ENCODE data around the gene TMCO2. TPM values are rescaled to one million over a fixed set of nuclear protein-coding genes. Genes with fewer than 3 reads are reported as not detected.

Gene TMCO2
- total RNA-seq, 1 donor from 2014 or later: not detected

GRCh38 chr1:40241362-40241761, 6.4 kb upstream of the TMCO2 start:
- H3K27me3 ChIP-seq (ENCODE audit: control insufficient read depth, insufficient read depth, low read length): no peaks in the 10 kb centered on the region
- H3K36me3 ChIP-seq (ENCODE audit: control insufficient read depth, insufficient read depth, low read length): no peaks in the 10 kb centered on the region
- no peak for DNase-seq (ENCODE audit: low read depth)
- no peak overlapping the region for H3K4me3 ChIP-seq (ENCODE audit: low read depth, low read length)
- TF ChIP-seq, protein P1, sequence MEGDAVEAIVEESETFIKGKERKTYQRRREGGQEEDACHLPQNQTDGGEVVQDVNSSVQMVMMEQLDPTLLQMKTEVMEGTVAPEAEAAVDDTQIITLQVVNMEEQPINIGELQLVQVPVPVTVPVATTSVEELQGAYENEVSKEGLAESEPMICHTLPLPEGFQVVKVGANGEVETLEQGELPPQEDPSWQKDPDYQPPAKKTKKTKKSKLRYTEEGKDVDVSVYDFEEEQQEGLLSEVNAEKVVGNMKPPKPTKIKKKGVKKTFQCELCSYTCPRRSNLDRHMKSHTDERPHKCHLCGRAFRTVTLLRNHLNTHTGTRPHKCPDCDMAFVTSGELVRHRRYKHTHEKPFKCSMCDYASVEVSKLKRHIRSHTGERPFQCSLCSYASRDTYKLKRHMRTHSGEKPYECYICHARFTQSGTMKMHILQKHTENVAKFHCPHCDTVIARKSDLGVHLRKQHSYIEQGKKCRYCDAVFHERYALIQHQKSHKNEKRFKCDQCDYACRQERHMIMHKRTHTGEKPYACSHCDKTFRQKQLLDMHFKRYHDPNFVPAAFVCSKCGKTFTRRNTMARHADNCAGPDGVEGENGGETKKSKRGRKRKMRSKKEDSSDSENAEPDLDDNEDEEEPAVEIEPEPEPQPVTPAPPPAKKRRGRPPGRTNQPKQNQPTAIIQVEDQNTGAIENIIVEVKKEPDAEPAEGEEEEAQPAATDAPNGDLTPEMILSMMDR (IDR thresholded peaks at IDR 0.05; ENCODE audit: insufficient read depth, low read length, poor library complexity, severe bottlenecking): no peak

GRCh38 chr1:40243351-40243750, 4.4 kb upstream of the TMCO2 start:
- Histone ChIP-seq H3K4me3 (ENCODE audit: low read depth, low read length) (no peak overlapping the region), H3K27me3 (ENCODE audit: control insufficient read depth, insufficient read depth, low read length) (no peaks in the 10 kb centered on the region), H3K36me3 (ENCODE audit: control insufficient read depth, insufficient read depth, low read length) (no peaks in the 10 kb centered on the region)
- TF ChIP-seq, protein P1 (IDR thresholded peaks at IDR 0.05; ENCODE audit: insufficient read depth, low read length, poor library complexity, severe bottlenecking): no peak
- DNase-seq (ENCODE audit: low read depth): no peak

DNA sequence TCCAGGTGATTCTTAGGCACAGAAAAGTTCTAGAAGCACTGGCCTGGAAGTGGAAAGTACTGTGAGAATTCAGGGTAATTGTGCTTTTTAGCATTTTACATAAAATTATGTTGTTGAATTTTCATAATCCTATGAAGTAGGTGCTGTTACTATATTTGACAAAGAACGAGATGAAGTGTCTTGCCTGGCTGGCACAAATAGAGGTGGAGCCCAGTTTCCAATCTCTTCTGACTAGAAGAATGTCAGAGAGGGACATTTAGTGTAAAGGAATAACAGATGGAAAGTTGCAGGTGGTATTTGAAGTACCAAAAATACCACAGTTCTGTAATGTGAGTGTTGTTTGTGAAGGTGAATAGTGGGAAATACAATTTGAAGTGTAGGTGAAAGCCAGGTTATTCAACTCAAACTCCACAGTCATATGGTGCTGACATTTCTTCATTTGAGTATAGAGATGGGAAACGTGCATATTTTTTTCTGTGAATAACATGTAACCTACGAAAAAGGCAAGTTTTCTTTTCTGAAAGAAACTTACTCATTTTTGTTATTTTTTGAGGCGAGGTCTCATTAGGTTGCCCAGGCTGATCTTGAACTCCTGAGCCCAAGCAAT, 3.5 kb upstream of the TMCO2 start:
- Histone ChIP-seq H3K36me3 (ENCODE audit: control insufficient read depth, insufficient read depth, low read length) (no peaks in the 10 kb centered on the region), H3K27me3 (ENCODE audit: control insufficient read depth, insufficient read depth, low read length) (no peaks in the 10 kb centered on the region), H3K4me3 (ENCODE audit: low read depth, low read length) (no peak overlapping the region)
- TF ChIP-seq, protein P1 (IDR thresholded peaks at IDR 0.05; ENCODE audit: insufficient read depth, low read length, poor library complexity, severe bottlenecking): no peak
- no peak for DNase-seq (ENCODE audit: low read depth)

DNA sequence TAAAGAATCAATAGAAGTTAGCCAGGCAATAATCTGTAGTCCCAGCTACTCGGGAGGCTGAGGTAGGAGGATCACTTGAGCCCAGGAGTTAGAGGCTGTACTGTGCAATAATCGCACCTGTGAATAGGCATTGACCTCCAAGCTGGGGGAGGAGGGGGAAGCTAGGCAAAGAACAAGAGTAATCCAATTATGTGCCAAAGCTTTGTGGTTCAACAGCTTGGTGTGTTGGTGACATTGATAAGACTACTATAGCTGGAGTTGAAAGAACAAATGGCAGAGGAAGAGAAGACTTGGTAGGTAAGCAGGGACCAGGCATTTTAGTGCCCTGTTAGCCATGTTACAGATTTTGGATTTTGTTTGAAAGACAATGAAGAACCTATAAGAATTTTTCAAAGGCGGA, 2.1 kb upstream of the TMCO2 start:
- H3K36me3 ChIP-seq (ENCODE audit: control insufficient read depth, insufficient read depth, low read length): no peaks in the 10 kb centered on the region

GRCh38 chr1:40248412-40248811, 675 bp downstream of the TMCO2 start:
- no peaks in the 10 kb centered on the region for H3K36me3 ChIP-seq (ENCODE audit: control insufficient read depth, insufficient read depth, low read length)
- DNase-seq (ENCODE audit: low read depth): no peak
- TF ChIP-seq, protein P1 (IDR thresholded peaks at IDR 0.05; ENCODE audit: insufficient read depth, low read length, poor library complexity, severe bottlenecking): no peak
- no peaks in the 10 kb centered on the region for H3K27me3 ChIP-seq (ENCODE audit: control insufficient read depth, insufficient read depth, low read length)
- no peak overlapping the region for H3K4me3 ChIP-seq (ENCODE audit: low read depth, low read length)

More for the DNA sequence above, 2.1 kb upstream of the TMCO2 start:
- TF ChIP-seq, protein P1 (IDR thresholded peaks at IDR 0.05; ENCODE audit: insufficient read depth, low read length, poor library complexity, severe bottlenecking): no peak
- DNase-seq (ENCODE audit: low read depth): no peak
- Histone ChIP-seq H3K27me3 (ENCODE audit: control insufficient read depth, insufficient read depth, low read length) (no peaks in the 10 kb centered on the region), H3K4me3 (ENCODE audit: low read depth, low read length) (no peak overlapping the region)

DNA sequence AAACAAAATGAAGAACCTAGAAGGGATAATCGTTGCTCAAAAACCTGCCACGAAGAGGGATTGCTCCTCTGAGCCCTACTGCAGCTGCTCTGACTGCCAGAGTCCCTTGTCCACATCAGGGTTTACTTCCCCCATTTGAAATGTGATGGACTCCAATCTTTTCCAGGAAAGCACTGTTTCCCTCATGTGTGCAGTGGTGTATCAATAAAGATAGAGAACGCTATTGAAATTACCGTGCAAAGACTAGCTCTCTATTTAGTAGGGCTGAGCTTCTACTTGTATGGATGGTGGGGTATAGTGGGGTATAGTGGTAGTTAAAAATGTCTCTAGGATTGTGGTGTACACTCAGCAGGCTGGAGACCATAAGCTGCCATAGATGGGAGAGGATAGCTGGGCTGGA, 3.7 kb downstream of the TMCO2 start:
- TF ChIP-seq, protein P1 (IDR thresholded peaks at IDR 0.05; ENCODE audit: insufficient read depth, low read length, poor library complexity, severe bottlenecking): no peak
- Histone ChIP-seq H3K36me3 (ENCODE audit: control insufficient read depth, insufficient read depth, low read length) (no peaks in the 10 kb centered on the region), H3K27me3 (ENCODE audit: control insufficient read depth, insufficient read depth, low read length) (no peaks in the 10 kb centered on the region), H3K4me3 (ENCODE audit: low read depth, low read length) (no peak overlapping the region)
- no peak for DNase-seq (ENCODE audit: low read depth)
